HL-60 (cell line): ENCODE measurements around the gene ITSN1.

Source experiments
- CTCF ChIP-seq: IDR thresholded peaks from one replicate; pipeline ENCODE4 v1.5.1; 2011; ENCODE audit warnings: low read length, control low read depth, inconsistent platforms; ENCODE audit not compliant: insufficient read depth
- GABPA ChIP-seq: IDR thresholded peaks from 2 replicates; pipeline ENCODE4 v1.6.1; 2012; ENCODE audit warnings: low read depth
- POLR2AphosphoS5 ChIP-seq: IDR thresholded peaks from 2 replicates; pipeline ENCODE4 v1.6.1; 2012; ENCODE audit warnings: low read depth
- TF ChIP-seq, protein P1 (sequence below): IDR thresholded peaks from 2 replicates; pipeline ENCODE4 v1.6.1; 2012; ENCODE audit warnings: low read depth; ENCODE audit not compliant: insufficient replicate concordance

DNA sequence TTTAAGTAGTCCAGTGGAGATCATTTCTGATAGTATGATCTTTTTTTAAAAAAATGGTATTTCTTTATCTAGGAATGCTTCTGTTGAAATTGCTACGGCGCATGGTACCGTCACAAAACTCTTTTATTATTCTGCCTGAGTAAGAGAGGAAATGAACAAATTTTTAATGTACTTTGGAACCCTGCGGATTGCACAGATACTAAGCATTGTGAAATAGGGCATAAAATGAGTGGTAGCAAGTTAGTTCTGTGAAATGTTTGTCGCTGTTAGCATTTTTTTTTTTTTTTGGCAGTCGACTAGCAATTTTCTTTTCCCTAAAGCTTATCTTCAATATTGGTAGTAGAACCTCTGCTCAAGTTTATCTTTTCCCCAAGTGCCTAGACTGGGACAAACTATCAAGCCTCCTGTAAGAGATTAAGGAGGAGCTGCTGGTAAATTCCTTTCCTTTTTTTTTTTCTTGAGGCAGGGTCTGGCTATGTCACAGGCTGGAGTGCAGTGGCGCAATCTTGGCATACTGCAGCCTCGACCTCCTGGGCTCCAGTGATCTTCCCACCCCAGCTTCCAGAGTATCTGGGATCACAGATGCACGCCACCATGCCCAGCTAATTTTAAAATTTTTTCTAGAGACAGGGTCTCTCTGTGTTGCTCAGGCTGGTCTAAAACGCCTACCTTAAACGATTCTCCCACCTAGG lies 2.2 kb downstream of the ITSN1 start:
- TF ChIP-seq CTCF: no peak
- no peak for TF ChIP-seq POLR2AphosphoS5
- TF ChIP-seq, protein P1, sequence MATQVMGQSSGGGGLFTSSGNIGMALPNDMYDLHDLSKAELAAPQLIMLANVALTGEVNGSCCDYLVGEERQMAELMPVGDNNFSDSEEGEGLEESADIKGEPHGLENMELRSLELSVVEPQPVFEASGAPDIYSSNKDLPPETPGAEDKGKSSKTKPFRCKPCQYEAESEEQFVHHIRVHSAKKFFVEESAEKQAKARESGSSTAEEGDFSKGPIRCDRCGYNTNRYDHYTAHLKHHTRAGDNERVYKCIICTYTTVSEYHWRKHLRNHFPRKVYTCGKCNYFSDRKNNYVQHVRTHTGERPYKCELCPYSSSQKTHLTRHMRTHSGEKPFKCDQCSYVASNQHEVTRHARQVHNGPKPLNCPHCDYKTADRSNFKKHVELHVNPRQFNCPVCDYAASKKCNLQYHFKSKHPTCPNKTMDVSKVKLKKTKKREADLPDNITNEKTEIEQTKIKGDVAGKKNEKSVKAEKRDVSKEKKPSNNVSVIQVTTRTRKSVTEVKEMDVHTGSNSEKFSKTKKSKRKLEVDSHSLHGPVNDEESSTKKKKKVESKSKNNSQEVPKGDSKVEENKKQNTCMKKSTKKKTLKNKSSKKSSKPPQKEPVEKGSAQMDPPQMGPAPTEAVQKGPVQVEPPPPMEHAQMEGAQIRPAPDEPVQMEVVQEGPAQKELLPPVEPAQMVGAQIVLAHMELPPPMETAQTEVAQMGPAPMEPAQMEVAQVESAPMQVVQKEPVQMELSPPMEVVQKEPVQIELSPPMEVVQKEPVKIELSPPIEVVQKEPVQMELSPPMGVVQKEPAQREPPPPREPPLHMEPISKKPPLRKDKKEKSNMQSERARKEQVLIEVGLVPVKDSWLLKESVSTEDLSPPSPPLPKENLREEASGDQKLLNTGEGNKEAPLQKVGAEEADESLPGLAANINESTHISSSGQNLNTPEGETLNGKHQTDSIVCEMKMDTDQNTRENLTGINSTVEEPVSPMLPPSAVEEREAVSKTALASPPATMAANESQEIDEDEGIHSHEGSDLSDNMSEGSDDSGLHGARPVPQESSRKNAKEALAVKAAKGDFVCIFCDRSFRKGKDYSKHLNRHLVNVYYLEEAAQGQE: no peak
- no peak for TF ChIP-seq GABPA
